GM12878 (cell line): ENCODE measurements around the gene MAPK8IP1. TPM values are rescaled to one million over a fixed set of nuclear protein-coding genes. Genes with fewer than 3 reads are reported as not detected.

ENCODE experiments used
- ATAC-seq: fragments of 200-7000 bp; cut with Tn5 transposase; 3 replicates; pipeline ENCODE4 v1.9.1; 2020; ENCODE audit warnings: mild to moderate bottlenecking, moderate library complexity
- BruUV-seq: library from RNA; stranded (reverse); fragments of 400-500 nt; replicated peaks from 2 replicates; lab custom pipeline; 2021; lab: Mats Ljungman, UMichigan
- CTCF ChIA-PET: fragments of 300-600 bp; sonication (Branson Sonifier 250); formaldehyde crosslinking; extraction: SDS; loops from one replicate; lab custom pipeline; 2021; ENCODE audit warnings: inconsistent platforms; lab: Yijun Ruan, JAX
- POLR2A ChIA-PET: fragments of 350-600 bp; formaldehyde crosslinking; extraction: SDS; loops from one replicate; lab custom pipeline; 2021; ENCODE audit warnings: inconsistent platforms; lab: Charles Lee
- RAD21 ChIA-PET: fragments of 300-600 bp; sonication (Branson Sonifier 250); formaldehyde crosslinking; loops from one replicate; lab custom pipeline; 2023; ENCODE audit warnings: antibody characterized with exemption; ENCODE audit not compliant: unreplicated experiment; lab: Charles Lee
- SMC1A ChIA-PET: fragments of 300-600 bp; sonication (Branson Sonifier 250); formaldehyde crosslinking; loops from one replicate; lab custom pipeline; 2023; ENCODE audit not compliant: unreplicated experiment, uncharacterized antibody; lab: Charles Lee
- DNase-seq: peaks from one replicate; pipeline ENCODE4 v3.0.0-alpha.2; 2011; ENCODE audit warnings: low read depth, low spot score
- FAIRE-seq: peaks from 3 replicates; lab custom pipeline; 2011; peaks lifted over from hg19 to GRCh38; lab: Jason Lieb, UNC
- H2AFZ ChIP-seq: 2 replicates; pipeline ENCODE4 v1.6.0; 2011; ENCODE audit warnings: low read depth, low read length, control low read depth; ENCODE audit not compliant: control insufficient read depth
- H3K27ac ChIP-seq: 2 replicates; pipeline ENCODE4 v1.5.1; 2011; ENCODE audit warnings: control low read depth; ENCODE audit not compliant: control insufficient read depth, insufficient read depth
- H3K27me3 ChIP-seq, 2 experiments: replicated peaks in 1 of 2; 2 replicates each; pipeline versions ENCODE4 v1.6.0 to v1.6.1; 2011; ENCODE audit warnings: low read length in 1 of 2; ENCODE audit not compliant: control insufficient read depth in 2 of 2, insufficient read depth in 2 of 2
- H3K36me3 ChIP-seq, 2 experiments: 2 replicates each; pipeline ENCODE4 v1.5.1; 2011; ENCODE audit warnings: low read length in 1 of 2; ENCODE audit not compliant: control insufficient read depth in 2 of 2, insufficient read depth in 2 of 2
- H3K4me1 ChIP-seq: 2 replicates; pipeline ENCODE4 v1.6.1; 2011; ENCODE audit warnings: mild to moderate bottlenecking, low read length, moderate library complexity, mixed read lengths; ENCODE audit not compliant: control insufficient read depth, insufficient read depth
- H3K4me2 ChIP-seq: 2 replicates; pipeline ENCODE4 v1.6.0; 2011; ENCODE audit warnings: control low read depth; ENCODE audit not compliant: control insufficient read depth, insufficient read depth
- H3K4me3 ChIP-seq: fragments of 200-600 bp; sonication (generic); 2 replicates; pipeline ENCODE4 v1.5.1; 2016
- H3K79me2 ChIP-seq: 2 replicates; pipeline ENCODE4 v1.6.0; 2011; ENCODE audit warnings: low read length; ENCODE audit not compliant: control insufficient read depth, insufficient read depth
- H3K9ac ChIP-seq: 2 replicates; pipeline ENCODE4 v1.8.0; 2011; ENCODE audit warnings: low read length, control low read depth, mixed read lengths; ENCODE audit not compliant: control insufficient read depth, insufficient read depth
- H3K9me3 ChIP-seq: replicated peaks from 3 replicates; pipeline ENCODE4 v1.5.1; 2011; ENCODE audit warnings: mild to moderate bottlenecking, low read length; ENCODE audit not compliant: control insufficient read depth, insufficient read depth
- H4K20me1 ChIP-seq: 2 replicates; pipeline ENCODE4 v1.6.0; 2011; ENCODE audit not compliant: control insufficient read depth, insufficient read depth
- CBX3 ChIP-seq: fragments of 200-600 bp; sonication (generic); IDR thresholded peaks from 2 replicates; pipeline ENCODE4 v1.6.1; 2016; ENCODE audit warnings: low read depth, borderline replicate concordance
- CHD1 ChIP-seq: IDR thresholded peaks from 2 replicates; pipeline ENCODE4 v1.6.1; 2012; ENCODE audit warnings: low read depth, low read length, improper control_type of control experiment
- HCFC1 ChIP-seq: fragments of 150-350 bp; IDR thresholded peaks from 2 replicates; pipeline ENCODE4 v1.6.1; 2014; ENCODE audit warnings: low read length
- KLF5 ChIP-seq: fragments of 450-650 bp; IDR thresholded peaks from 2 replicates; pipeline ENCODE4 v1.6.1; 2014; ENCODE audit warnings: mild to moderate bottlenecking; ENCODE audit not compliant: partially characterized antibody
- POLR2AphosphoS2 ChIP-seq: IDR thresholded peaks from 2 replicates; pipeline ENCODE4 v1.6.1; 2011; ENCODE audit warnings: low read depth, mild to moderate bottlenecking, low read length, improper control_type of control experiment, moderate library complexity
- POU2F2 ChIP-seq: IDR thresholded peaks from 3 replicates; pipeline ENCODE4 v1.6.1; 2011; ENCODE audit warnings: low read depth, mild to moderate bottlenecking, low read length, borderline replicate concordance
- REST ChIP-seq: IDR thresholded peaks from 2 replicates; pipeline ENCODE4 v1.6.1; 2012; ENCODE audit warnings: mild to moderate bottlenecking, low read depth, low read length
- RUNX3 ChIP-seq: IDR thresholded peaks from 2 replicates; pipeline ENCODE4 v1.6.1; 2012; ENCODE audit warnings: low read length, inconsistent platforms
- SIX5 ChIP-seq: IDR thresholded peaks from 2 replicates; pipeline ENCODE4 v1.6.1; 2011; ENCODE audit warnings: mild to moderate bottlenecking, low read depth, low read length, moderate library complexity; ENCODE audit not compliant: severe bottlenecking
- SMAD5 ChIP-seq: IDR thresholded peaks from 2 replicates; pipeline ENCODE4 v1.6.1; 2016; ENCODE audit warnings: antibody characterized with exemption, low read depth
- SMARCA5 ChIP-seq: fragments of 450-650 bp; IDR thresholded peaks from 2 replicates; pipeline ENCODE4 v1.6.1; 2017; ENCODE audit warnings: mild to moderate bottlenecking
- SPI1 ChIP-seq: IDR thresholded peaks from 2 replicates; pipeline ENCODE4 v1.6.1; 2011; ENCODE audit warnings: low read depth, mild to moderate bottlenecking, low read length, moderate library complexity, borderline replicate concordance; ENCODE audit not compliant: insufficient read depth
- TCF12 ChIP-seq: IDR thresholded peaks from 2 replicates; pipeline ENCODE4 v1.6.1; 2011; ENCODE audit warnings: low read depth, mild to moderate bottlenecking, low read length
- WRNIP1 ChIP-seq: IDR thresholded peaks from 2 replicates; pipeline ENCODE4 v1.6.1; 2011; ENCODE audit warnings: low read depth, low read length, improper control_type of control experiment, borderline replicate concordance
- ZNF384 ChIP-seq: IDR thresholded peaks from 2 replicates; pipeline ENCODE4 v1.6.1; 2012; ENCODE audit warnings: low read depth, mild to moderate bottlenecking, low read length, improper control_type of control experiment, borderline replicate concordance
- ZNF687 ChIP-seq: fragments of 450-650 bp; IDR thresholded peaks from 2 replicates; pipeline ENCODE4 v1.6.1; 2017; ENCODE audit warnings: mild to moderate bottlenecking, moderate library complexity
- WGBS: methylation state at CpG from one replicate; pipeline ENCODE4 v1.1.6; 2016; ENCODE audit warnings: low lambda C conversion rate; ENCODE audit not compliant: insufficient replicate concordance, insufficient coverage; ENCODE audit errors: missing lambda C conversion rate; 5-methylcytosine and 5-hydroxymethylcytosine counted together
- in situ Hi-C: fragments of 300-500 bp; cut with MboI; formaldehyde crosslinking; loops from 9 replicates; pipeline ENCODE4 v1.14.3; 2018; ENCODE audit warnings: mixed read lengths
- intact Hi-C: fragments of 100-400 bp; cut with micrococcal nuclease; formaldehyde crosslinking; loops from one replicate; pipeline ENCODE4 v1.14.2; 2022; ENCODE audit not compliant: unreplicated experiment
- polyA plus RNA-seq, 11 experiments: library from polyadenylated mRNA; depleted of rRNA in 4 of 11; unstranded in 6 of 11; stranded (reverse) in 5 of 11; fragments of >200 nt; fragmentation: Nextera tagmentation in 4 of 11; fragmentation: Illumina TruSeq in 1 of 11; extraction: Ambion mirVana in 4 of 11; extraction: Trizol in 1 of 11; gene quantifications; 1 replicate in 1 of 11; 2 replicates in 10 of 11; pipeline versions ENCODE4 v1.2.1 to v1.2.3, GENCODE V29; 2011 to 2016; ENCODE audit warnings: inconsistent platforms in 2 of 11, missing spikeins in 2 of 11, low read depth in 1 of 11
- total RNA-seq, 4 experiments: library from RNA; depleted of rRNA in 3 of 4; stranded (reverse); fragments of >200 nt in 3 of 4; fragmentation: Illumina TruSeq in 1 of 4; extraction: Trizol in 1 of 4; gene quantifications; 2 replicates each; pipeline versions ENCODE4 v1.2.1 to v1.2.3, GENCODE V29; 2013 to 2021
- TF ChIP-seq, protein P1 (sequence below): IDR thresholded peaks from 2 replicates; pipeline ENCODE4 v1.6.1; 2011; ENCODE audit warnings: low read depth, low read length, improper control_type of control experiment, borderline replicate concordance

Gene MAPK8IP1
- total and polyA plus RNA-seq, 10 of the 15 experiments (the other 5 are each of a cell fraction or from before 2014, with no cell fraction given) = 0.04 to 0.44 (median 0.11) TPM; not detected in 2

GRCh38 chr11:45848654-45849081 is 36.8 kb upstream of the MAPK8IP1 start:
- ChIA-PET SMC1A (interaction anchor here (2.6 kb wide), 1 partner anchor 13 kb away, joined by 8 read pairs; no protein-coding TSS in a partner anchor), CTCF (interaction anchor here (0.9 kb wide), 1 partner anchor 13 kb away, joined by 3 read pairs; no protein-coding TSS in a partner anchor), RAD21 (interaction anchor here (0.6 kb wide), 1 partner anchor 14 kb away, joined by 3 read pairs; no protein-coding TSS in a partner anchor), POLR2A (interaction anchor here (0.6 kb wide), 7 partner anchors 43 to 1349 kb away, joined by 3 to 5 read pairs (median 3); no protein-coding TSS in a partner anchor)
- Histone ChIP-seq H3K4me2 (peak overlapping the region; percentile 67), H3K9me3 (no peaks in the 10 kb centered on the region), H4K20me1 (peaks cover 8% of the 10 kb centered on the region; the same call in 1 of the 2 replicates), H3K9ac (no peak overlapping the region), H2AFZ (no peak overlapping the region), H3K36me3 (no peaks in the 10 kb centered on the region), H3K79me2 (peaks cover 10% of the 10 kb centered on the region), H3K4me3 (peak overlapping the region; percentile 78; the same call in 1 of the 2 replicates), H3K27ac (no peak overlapping the region), H3K4me1 (peaks cover 16% of the 10 kb centered on the region), H3K27me3 (no peaks in the 10 kb centered on the region)
- no TSS peak for BruUV-seq
- DNase-seq (no peak), FAIRE-seq (no peak), ATAC-seq (no peak)
- TF ChIP-seq SMAD5 (no peak), SIX5 (no peak), CHD1 (no peak), HCFC1 (no peak), POU2F2 (no peak), SPI1 (no peak), WRNIP1 (no peak), RUNX3 (no peak), CBX3 (no peak), REST (no peak), KLF5 (no peak), ZNF384 (no peak), TCF12 (no peak), ZNF687 (no peak), SMARCA5 (no peak), POLR2AphosphoS2 (no peak)
- TF ChIP-seq, protein P1, sequence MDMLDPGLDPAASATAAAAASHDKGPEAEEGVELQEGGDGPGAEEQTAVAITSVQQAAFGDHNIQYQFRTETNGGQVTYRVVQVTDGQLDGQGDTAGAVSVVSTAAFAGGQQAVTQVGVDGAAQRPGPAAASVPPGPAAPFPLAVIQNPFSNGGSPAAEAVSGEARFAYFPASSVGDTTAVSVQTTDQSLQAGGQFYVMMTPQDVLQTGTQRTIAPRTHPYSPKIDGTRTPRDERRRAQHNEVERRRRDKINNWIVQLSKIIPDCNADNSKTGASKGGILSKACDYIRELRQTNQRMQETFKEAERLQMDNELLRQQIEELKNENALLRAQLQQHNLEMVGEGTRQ = no peak
- in situ Hi-C loops (no loop called here), intact Hi-C loops (loop anchor here (10.0 kb wide), 2 partner anchors 156 to 276 kb away; partner anchors contain the start of gene PHF21A)
- WGBS = 96% methylated on average over 8 of the region's 8 CpGs
